Measurements from ENCODE around the gene SNRPD2. TPM values are rescaled to one million over a fixed set of nuclear protein-coding genes. Genes with fewer than 3 reads are reported as not detected.
A peak's percentile ranks its signal among the peaks of the same experiment; 100 is the strongest.

Gene SNRPD2
- total and polyA plus RNA-seq, 2 of the 8 experiments (the other 6 are each of a cell fraction or from before 2014, with no cell fraction given) = 645 to 759 TPM

GRCh38 chr19:45717983-45718650 is 26.4 kb upstream of the SNRPD2 start (continued):
- TF ChIP-seq, protein P1, sequence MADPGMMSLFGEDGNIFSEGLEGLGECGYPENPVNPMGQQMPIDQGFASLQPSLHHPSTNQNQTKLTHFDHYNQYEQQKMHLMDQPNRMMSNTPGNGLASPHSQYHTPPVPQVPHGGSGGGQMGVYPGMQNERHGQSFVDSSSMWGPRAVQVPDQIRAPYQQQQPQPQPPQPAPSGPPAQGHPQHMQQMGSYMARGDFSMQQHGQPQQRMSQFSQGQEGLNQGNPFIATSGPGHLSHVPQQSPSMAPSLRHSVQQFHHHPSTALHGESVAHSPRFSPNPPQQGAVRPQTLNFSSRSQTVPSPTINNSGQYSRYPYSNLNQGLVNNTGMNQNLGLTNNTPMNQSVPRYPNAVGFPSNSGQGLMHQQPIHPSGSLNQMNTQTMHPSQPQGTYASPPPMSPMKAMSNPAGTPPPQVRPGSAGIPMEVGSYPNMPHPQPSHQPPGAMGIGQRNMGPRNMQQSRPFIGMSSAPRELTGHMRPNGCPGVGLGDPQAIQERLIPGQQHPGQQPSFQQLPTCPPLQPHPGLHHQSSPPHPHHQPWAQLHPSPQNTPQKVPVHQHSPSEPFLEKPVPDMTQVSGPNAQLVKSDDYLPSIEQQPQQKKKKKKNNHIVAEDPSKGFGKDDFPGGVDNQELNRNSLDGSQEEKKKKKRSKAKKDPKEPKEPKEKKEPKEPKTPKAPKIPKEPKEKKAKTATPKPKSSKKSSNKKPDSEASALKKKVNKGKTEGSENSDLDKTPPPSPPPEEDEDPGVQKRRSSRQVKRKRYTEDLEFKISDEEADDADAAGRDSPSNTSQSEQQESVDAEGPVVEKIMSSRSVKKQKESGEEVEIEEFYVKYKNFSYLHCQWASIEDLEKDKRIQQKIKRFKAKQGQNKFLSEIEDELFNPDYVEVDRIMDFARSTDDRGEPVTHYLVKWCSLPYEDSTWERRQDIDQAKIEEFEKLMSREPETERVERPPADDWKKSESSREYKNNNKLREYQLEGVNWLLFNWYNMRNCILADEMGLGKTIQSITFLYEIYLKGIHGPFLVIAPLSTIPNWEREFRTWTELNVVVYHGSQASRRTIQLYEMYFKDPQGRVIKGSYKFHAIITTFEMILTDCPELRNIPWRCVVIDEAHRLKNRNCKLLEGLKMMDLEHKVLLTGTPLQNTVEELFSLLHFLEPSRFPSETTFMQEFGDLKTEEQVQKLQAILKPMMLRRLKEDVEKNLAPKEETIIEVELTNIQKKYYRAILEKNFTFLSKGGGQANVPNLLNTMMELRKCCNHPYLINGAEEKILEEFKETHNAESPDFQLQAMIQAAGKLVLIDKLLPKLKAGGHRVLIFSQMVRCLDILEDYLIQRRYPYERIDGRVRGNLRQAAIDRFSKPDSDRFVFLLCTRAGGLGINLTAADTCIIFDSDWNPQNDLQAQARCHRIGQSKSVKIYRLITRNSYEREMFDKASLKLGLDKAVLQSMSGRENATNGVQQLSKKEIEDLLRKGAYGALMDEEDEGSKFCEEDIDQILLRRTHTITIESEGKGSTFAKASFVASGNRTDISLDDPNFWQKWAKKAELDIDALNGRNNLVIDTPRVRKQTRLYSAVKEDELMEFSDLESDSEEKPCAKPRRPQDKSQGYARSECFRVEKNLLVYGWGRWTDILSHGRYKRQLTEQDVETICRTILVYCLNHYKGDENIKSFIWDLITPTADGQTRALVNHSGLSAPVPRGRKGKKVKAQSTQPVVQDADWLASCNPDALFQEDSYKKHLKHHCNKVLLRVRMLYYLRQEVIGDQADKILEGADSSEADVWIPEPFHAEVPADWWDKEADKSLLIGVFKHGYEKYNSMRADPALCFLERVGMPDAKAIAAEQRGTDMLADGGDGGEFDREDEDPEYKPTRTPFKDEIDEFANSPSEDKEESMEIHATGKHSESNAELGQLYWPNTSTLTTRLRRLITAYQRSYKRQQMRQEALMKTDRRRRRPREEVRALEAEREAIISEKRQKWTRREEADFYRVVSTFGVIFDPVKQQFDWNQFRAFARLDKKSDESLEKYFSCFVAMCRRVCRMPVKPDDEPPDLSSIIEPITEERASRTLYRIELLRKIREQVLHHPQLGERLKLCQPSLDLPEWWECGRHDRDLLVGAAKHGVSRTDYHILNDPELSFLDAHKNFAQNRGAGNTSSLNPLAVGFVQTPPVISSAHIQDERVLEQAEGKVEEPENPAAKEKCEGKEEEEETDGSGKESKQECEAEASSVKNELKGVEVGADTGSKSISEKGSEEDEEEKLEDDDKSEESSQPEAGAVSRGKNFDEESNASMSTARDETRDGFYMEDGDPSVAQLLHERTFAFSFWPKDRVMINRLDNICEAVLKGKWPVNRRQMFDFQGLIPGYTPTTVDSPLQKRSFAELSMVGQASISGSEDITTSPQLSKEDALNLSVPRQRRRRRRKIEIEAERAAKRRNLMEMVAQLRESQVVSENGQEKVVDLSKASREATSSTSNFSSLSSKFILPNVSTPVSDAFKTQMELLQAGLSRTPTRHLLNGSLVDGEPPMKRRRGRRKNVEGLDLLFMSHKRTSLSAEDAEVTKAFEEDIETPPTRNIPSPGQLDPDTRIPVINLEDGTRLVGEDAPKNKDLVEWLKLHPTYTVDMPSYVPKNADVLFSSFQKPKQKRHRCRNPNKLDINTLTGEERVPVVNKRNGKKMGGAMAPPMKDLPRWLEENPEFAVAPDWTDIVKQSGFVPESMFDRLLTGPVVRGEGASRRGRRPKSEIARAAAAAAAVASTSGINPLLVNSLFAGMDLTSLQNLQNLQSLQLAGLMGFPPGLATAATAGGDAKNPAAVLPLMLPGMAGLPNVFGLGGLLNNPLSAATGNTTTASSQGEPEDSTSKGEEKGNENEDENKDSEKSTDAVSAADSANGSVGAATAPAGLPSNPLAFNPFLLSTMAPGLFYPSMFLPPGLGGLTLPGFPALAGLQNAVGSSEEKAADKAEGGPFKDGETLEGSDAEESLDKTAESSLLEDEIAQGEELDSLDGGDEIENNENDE (IDR thresholded peaks at IDR 0.05; ENCODE audit: insufficient replicate concordance, low read length) = no peak
- TF ChIP-seq KDM4A (IDR thresholded peaks at IDR 0.05; ENCODE audit: low read depth, low read length, severe bottlenecking) (no peak), EGR1 (IDR thresholded peaks at IDR 0.05; ENCODE audit: borderline replicate concordance, low read depth, low read length) (no peak), CHD1 (IDR thresholded peaks at IDR 0.05; ENCODE audit: low read depth, low read length) (no peak), PHF8 (conservative IDR thresholded peaks at IDR 0.05; ENCODE audit: low read depth, low read length) (no peak), SP2 (IDR thresholded peaks at IDR 0.05; ENCODE audit: low read length) (no peak), TAF7 (optimal IDR thresholded peaks at IDR 0.05; ENCODE audit: borderline replicate concordance, low read depth, low read length) (peak; percentile 14), CTCF (IDR thresholded peaks at IDR 0.05; ENCODE audit: control extremely low read depth in 1 of 3, insufficient read depth in 1 of 3, low read depth in 1 of 3, low read length in 3 of 3) (no peak)

Measured in H1 (cell line).